Right atrium auricular region (tissue), 2 donors: ENCODE measurements around the gene UNC5B. TPM values are rescaled to one million over a fixed set of nuclear protein-coding genes. Genes with fewer than 3 reads are reported as not detected.

ENCODE experiments used
- DNase-seq: peaks from one replicate; pipeline ENCODE4 v3.0.0-alpha.2; 2019; ENCODE audit warnings: low spot score
- H3K27ac ChIP-seq, 2 donors: fragments of 200-600 bp; sonication (generic); 1 replicate in 1 of 2; 2 replicates in 1 of 2; pipeline ENCODE4 v1.5.1; 2016 to 2019
- H3K27me3 ChIP-seq, 2 donors: fragments of 200-600 bp; sonication (generic); one replicate each; pipeline versions ENCODE4 v1.5.1 to v1.6.0; 2017 to 2019
- H3K36me3 ChIP-seq: fragments of 200-600 bp; sonication (generic); one replicate; pipeline ENCODE4 v1.5.1; 2016
- H3K4me1 ChIP-seq, 2 donors: fragments of 200-600 bp; sonication (generic); one replicate each; pipeline versions ENCODE4 v1.5.1 to v1.6.0; 2017 to 2019
- H3K4me3 ChIP-seq, 2 donors: fragments of 200-600 bp; sonication (generic); 1 replicate in 1 of 2; 2 replicates in 1 of 2; pipeline ENCODE4 v1.5.1; 2017 to 2019; ENCODE audit warnings: mild to moderate bottlenecking in 1 of 2, moderate library complexity in 1 of 2
- H3K9me3 ChIP-seq, 2 donors: fragments of 200-600 bp; sonication (generic); one replicate each; pipeline ENCODE4 v1.5.1; 2019
- total RNA-seq, 2 donors: library from RNA; depleted of rRNA; stranded (reverse); fragments of >200 nt; gene quantifications; one replicate each; pipeline ENCODE4 v1.1.0, GENCODE V29; 2016
- TF ChIP-seq, protein P1 (sequence below), 2 donors: fragments of 200-600 bp; sonication (generic); IDR thresholded peaks; one replicate each; pipeline ENCODE4 v1.5.1; 2019; ENCODE audit warnings: antibody characterized with exemption in 2 of 2

UNC5B gene
- total RNA-seq, 2 donors from 2014 or later, result 10.9 to 29.2 TPM

DNA sequence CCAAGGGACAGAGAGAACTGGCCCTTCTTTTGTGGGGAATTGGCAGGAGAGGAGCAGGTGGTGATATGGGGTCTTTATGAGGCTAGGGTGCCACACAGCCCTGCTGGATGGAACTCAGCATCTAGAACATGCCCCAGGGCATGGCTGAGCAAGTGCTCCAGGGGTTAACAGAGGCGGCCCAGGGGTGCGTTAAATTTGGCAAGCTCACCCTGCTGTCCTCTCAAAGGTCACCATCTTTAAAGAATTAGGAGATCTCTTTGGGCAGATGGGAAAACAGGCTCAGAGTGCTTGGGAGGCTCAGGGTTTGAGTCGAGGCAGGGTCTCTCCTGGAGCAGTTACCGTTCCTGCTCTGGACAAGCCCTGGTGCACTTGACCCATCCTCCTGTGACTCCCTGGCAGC is 21.4 kb upstream of the UNC5B start:
- DNase-seq, result no peak
- Histone ChIP-seq H3K4me1 (peaks cover 0 to 22% of the 10 kb centered on the region in 2 donors), H3K4me3 (no peak overlapping the region), H3K36me3 (no peaks in the 10 kb centered on the region), H3K27me3 (no peaks in the 10 kb centered on the region), H3K27ac (no peak overlapping the region), H3K9me3 (no peaks in the 10 kb centered on the region)
- TF ChIP-seq, protein P1, sequence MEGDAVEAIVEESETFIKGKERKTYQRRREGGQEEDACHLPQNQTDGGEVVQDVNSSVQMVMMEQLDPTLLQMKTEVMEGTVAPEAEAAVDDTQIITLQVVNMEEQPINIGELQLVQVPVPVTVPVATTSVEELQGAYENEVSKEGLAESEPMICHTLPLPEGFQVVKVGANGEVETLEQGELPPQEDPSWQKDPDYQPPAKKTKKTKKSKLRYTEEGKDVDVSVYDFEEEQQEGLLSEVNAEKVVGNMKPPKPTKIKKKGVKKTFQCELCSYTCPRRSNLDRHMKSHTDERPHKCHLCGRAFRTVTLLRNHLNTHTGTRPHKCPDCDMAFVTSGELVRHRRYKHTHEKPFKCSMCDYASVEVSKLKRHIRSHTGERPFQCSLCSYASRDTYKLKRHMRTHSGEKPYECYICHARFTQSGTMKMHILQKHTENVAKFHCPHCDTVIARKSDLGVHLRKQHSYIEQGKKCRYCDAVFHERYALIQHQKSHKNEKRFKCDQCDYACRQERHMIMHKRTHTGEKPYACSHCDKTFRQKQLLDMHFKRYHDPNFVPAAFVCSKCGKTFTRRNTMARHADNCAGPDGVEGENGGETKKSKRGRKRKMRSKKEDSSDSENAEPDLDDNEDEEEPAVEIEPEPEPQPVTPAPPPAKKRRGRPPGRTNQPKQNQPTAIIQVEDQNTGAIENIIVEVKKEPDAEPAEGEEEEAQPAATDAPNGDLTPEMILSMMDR (IDR thresholded peaks at IDR 0.05), result no peak

DNA sequence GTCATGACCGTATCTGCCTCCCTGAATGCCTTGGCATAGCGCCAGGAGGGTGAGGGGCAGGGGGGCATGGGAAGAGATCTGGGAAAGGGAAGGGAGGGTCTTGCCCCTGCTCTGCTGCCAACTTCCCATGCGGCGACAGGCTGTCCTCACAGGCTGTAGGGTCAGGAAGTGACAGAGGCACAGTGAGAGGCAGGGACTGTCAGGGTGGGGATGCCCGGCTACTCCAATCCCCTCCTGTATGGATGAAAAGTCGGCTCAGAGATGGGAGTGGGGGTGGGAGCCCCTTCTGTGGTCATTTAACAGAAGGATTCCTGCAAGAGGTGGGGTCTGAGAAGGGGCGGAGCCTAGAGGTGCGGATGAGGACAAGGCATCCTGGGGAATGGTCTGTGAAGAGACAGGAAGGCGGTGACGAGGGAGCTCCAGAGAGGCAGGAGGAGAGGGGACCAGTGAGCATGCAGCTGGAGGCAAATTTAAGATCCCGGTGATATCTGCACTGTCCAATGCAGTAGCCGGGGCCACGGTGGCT is 20.8 kb upstream of the UNC5B start:
- DNase-seq, result no peak
- TF ChIP-seq, protein P1 (IDR thresholded peaks at IDR 0.05), result no peak

DNA sequence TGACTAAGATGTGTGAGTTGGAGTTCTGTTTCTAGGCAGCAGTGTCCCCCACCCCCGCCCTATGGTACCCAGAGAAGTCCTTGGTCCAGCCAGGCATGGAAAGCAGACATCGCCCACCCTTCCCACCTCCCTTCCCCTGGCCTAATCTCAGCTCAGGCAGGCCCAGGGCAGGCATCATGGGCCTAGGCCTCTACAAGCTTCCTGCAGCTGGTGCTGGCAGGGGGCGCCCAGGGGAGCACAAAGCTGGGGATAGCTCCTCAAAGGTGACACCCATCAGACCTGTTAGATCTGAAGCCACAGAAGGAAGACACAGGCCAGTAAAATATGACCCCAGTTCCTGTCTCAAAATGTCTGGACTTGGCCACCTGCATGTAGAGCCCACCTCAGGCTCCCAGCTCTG is 18.9 kb upstream of the UNC5B start:
- peaks cover 1 to 17% of the 10 kb centered on the region in 2 donors for H3K9me3 ChIP-seq
- no peaks in the 10 kb centered on the region for H3K36me3 ChIP-seq
- no peak overlapping the region for H3K27ac ChIP-seq
- H3K4me1 ChIP-seq, result peaks cover 0 to 8% of the 10 kb centered on the region in 2 donors
- no peaks in the 10 kb centered on the region for H3K27me3 ChIP-seq
- H3K4me3 ChIP-seq, result no peak overlapping the region
- TF ChIP-seq, protein P1 (IDR thresholded peaks at IDR 0.05), result no peak
- no peak for DNase-seq

More for the DNA sequence above, 20.8 kb upstream of the UNC5B start:
- Histone ChIP-seq H3K36me3 (no peaks in the 10 kb centered on the region), H3K4me1 (peaks cover 0 to 22% of the 10 kb centered on the region in 2 donors), H3K27ac (no peak overlapping the region), H3K27me3 (no peaks in the 10 kb centered on the region), H3K4me3 (no peak overlapping the region), H3K9me3 (no peaks in the 10 kb centered on the region)

DNA sequence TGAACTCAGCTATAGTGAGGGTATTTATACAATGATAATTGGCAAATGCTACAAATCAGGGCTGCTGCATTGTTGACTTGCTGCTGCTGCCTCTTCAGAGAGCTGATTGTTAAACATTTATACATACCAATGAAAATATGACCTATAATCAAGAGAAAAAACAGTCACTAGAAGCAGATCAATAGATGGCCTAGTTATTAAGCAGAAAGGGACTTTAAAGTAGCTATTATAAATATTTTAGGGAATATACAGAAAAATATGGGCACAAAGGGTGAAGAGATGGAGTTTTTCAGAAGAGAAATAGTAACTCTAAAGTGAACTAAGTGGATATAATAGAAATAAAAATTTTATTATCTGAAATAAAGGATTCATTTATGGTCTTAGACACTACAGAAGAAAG is 14.4 kb upstream of the UNC5B start:
- Histone ChIP-seq H3K27ac (no peak overlapping the region), H3K4me1 (no peaks in the 10 kb centered on the region), H3K27me3 (no peaks in the 10 kb centered on the region), H3K9me3 (peaks cover 6 to 27% of the 10 kb centered on the region in 2 donors), H3K36me3 (no peaks in the 10 kb centered on the region), H3K4me3 (no peak overlapping the region)
- TF ChIP-seq, protein P1 (IDR thresholded peaks at IDR 0.05), result no peak
- no peak for DNase-seq

DNA sequence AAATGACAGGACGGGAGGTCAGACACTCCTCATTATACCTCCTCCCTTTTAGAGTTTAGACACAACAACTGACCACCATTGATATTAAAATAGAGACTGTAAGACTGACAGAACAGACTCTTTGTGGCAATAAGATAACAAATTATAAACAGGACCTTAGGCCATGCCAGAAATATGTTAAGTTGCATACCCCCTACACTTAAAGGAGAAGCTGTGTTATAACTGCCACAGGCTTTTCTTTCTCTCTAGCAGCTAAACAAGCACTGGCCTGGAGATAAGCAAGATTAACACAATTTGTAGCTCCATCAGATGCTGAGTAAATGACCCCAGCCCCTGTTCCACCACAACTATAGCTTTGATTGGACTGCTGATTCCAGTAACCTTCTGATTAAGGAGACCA is 10.5 kb upstream of the UNC5B start:
- Histone ChIP-seq H3K36me3 (no peaks in the 10 kb centered on the region), H3K27me3 (no peaks in the 10 kb centered on the region), H3K27ac (peak overlapping the region in 1 of 2 donors; percentile 5), H3K4me1 (no peaks in the 10 kb centered on the region), H3K9me3 (peaks cover 6 to 27% of the 10 kb centered on the region in 2 donors), H3K4me3 (no peak overlapping the region)
- TF ChIP-seq, protein P1 (IDR thresholded peaks at IDR 0.05), result no peak
- no peak for DNase-seq

DNA sequence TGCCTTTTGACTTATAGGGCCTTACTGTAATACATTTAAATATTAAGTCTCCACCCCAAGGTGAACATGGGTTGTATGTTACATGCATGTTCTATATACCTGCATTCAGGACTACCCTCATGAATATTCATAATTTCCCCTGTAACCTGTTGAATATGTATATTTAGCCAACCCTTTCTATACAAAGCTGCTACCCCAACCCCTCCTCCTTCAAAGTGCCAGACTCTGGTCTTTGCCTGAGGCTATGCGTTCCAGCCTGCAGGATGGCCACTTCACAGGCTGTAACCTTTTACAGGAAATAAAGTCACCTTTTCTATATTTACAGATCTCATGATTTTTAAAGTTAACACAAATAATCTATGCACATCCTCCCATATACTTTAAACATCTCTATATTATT is 10.1 kb upstream of the UNC5B start:
- no peak for DNase-seq
- no peak overlapping the region for H3K4me3 ChIP-seq

More for the DNA sequence above, 10.1 kb upstream of the UNC5B start:
- Histone ChIP-seq H3K4me1 (no peaks in the 10 kb centered on the region), H3K27me3 (no peaks in the 10 kb centered on the region), H3K9me3 (peaks cover 6 to 22% of the 10 kb centered on the region in 2 donors), H3K27ac (no peak overlapping the region), H3K36me3 (no peaks in the 10 kb centered on the region)
- TF ChIP-seq, protein P1 (IDR thresholded peaks at IDR 0.05), result no peak
